GM19193 (cell line): ENCODE data around the gene APOBEC3A.

Experiments used
- POLR2A ChIP-seq: IDR thresholded peaks from 4 replicates; pipeline ENCODE4 v1.6.1; 2011; ENCODE audit not compliant: insufficient read depth, insufficient read length; ENCODE audit errors: extremely low read depth

The APOBEC3A gene

GRCh38 chr22:38937036-38937435 lies 20.4 kb upstream of the APOBEC3A start:
- no peak for TF ChIP-seq POLR2A

GRCh38 chr22:38937541-38937940 lies 19.9 kb upstream of the APOBEC3A start:
- no peak for TF ChIP-seq POLR2A

- TF ChIP-seq POLR2A: no peak
Observed at GRCh38 chr22:38938221-38938620, 19.2 kb upstream of the APOBEC3A start.

- TF ChIP-seq POLR2A: no peak
Observed at GRCh38 chr22:38938925-38939324, 18.5 kb upstream of the APOBEC3A start.

- no peak for TF ChIP-seq POLR2A
Observed at GRCh38 chr22:38940811-38941384, 16.5 kb upstream of the APOBEC3A start.

GRCh38 chr22:38941488-38941987 lies 15.9 kb upstream of the APOBEC3A start:
- TF ChIP-seq POLR2A: peak; percentile 29

- TF ChIP-seq POLR2A: no peak
Observed at GRCh38 chr22:38942702-38943101, 14.7 kb upstream of the APOBEC3A start.

GRCh38 chr22:38943201-38943600 lies 14.2 kb upstream of the APOBEC3A start:
- no peak for TF ChIP-seq POLR2A

GRCh38 chr22:38943882-38944281 lies 13.5 kb upstream of the APOBEC3A start:
- no peak for TF ChIP-seq POLR2A

GRCh38 chr22:38944653-38945052 lies 12.8 kb upstream of the APOBEC3A start:
- no peak for TF ChIP-seq POLR2A

GRCh38 chr22:38946771-38947170 lies 10.6 kb upstream of the APOBEC3A start:
- no peak for TF ChIP-seq POLR2A

GRCh38 chr22:38947321-38948140 lies 9.9 kb upstream of the APOBEC3A start:
- no peak for TF ChIP-seq POLR2A

- no peak for TF ChIP-seq POLR2A
Observed at GRCh38 chr22:38948181-38948940, 9.0 kb upstream of the APOBEC3A start.

GRCh38 chr22:38949889-38950405 lies 7.5 kb upstream of the APOBEC3A start:
- no peak for TF ChIP-seq POLR2A

- no peak for TF ChIP-seq POLR2A
Observed at GRCh38 chr22:38950527-38951295, 6.7 kb upstream of the APOBEC3A start.

GRCh38 chr22:38951734-38952133 lies 5.7 kb upstream of the APOBEC3A start:
- TF ChIP-seq POLR2A: no peak
